HG03565 (cell line): Measurements from ENCODE around the gene PLCH2.
"Not testable (repeated sequence)": the region's sequence is repeated elsewhere in the genome, so short reads cannot be mapped to it uniquely, and the experiment has no call there.

Experiments used
- ATAC-seq: cut with Tn5 transposase; IDR thresholded peaks from one replicate; pipeline ENCODE4 v1.9.1; 2021; ENCODE audit warnings: mild to moderate bottlenecking, moderate library complexity; ENCODE audit not compliant: unreplicated experiment

PLCH2 gene

GRCh38 chr1:2476061-2476999, at the start of gene PLCH2:
PLCH2 (plus strand) TSS chr1:2476289; CDS start chr1:2476589, 300 bp downstream.
- ATAC-seq, result no peak

GRCh38 chr1:2426540-2426939, 49.5 kb upstream of the PLCH2 start:
- no peak for ATAC-seq

GRCh38 chr1:2427051-2427450, 49.0 kb upstream of the PLCH2 start:
- ATAC-seq, result no peak

- ATAC-seq, result no peak
Observed at GRCh38 chr1:2427976-2428375, 48.1 kb upstream of the PLCH2 start.

- ATAC-seq, result no peak
Observed at GRCh38 chr1:2428490-2428889, 47.6 kb upstream of the PLCH2 start.

- no peak for ATAC-seq
Observed at GRCh38 chr1:2429780-2430591, 46.1 kb upstream of the PLCH2 start.

- ATAC-seq, result no peak
Observed at GRCh38 chr1:2430592-2430973, 45.5 kb upstream of the PLCH2 start.

- ATAC-seq, result no peak
Observed at GRCh38 chr1:2431103-2431502, 45.0 kb upstream of the PLCH2 start.

GRCh38 chr1:2431518-2431917, 44.6 kb upstream of the PLCH2 start:
- no peak for ATAC-seq

GRCh38 chr1:2432441-2432844, 43.6 kb upstream of the PLCH2 start:
- no peak for ATAC-seq

GRCh38 chr1:2433196-2433595, 42.9 kb upstream of the PLCH2 start:
- no peak for ATAC-seq

- ATAC-seq, result no peak
Observed at GRCh38 chr1:2433936-2434655, 42.0 kb upstream of the PLCH2 start.

- no peak for ATAC-seq
Observed at GRCh38 chr1:2435091-2435490, 41.0 kb upstream of the PLCH2 start.

GRCh38 chr1:2435746-2436355, 40.2 kb upstream of the PLCH2 start:
- no peak for ATAC-seq

GRCh38 chr1:2436876-2437275, 39.2 kb upstream of the PLCH2 start:
- ATAC-seq, result no peak

GRCh38 chr1:2437617-2438016, 38.5 kb upstream of the PLCH2 start:
- no peak for ATAC-seq

- ATAC-seq, result no peak
Observed at GRCh38 chr1:2438038-2438437, 38.1 kb upstream of the PLCH2 start.

- no peak for ATAC-seq
Observed at GRCh38 chr1:2438641-2439040, 37.4 kb upstream of the PLCH2 start.

GRCh38 chr1:2439369-2439768, 36.7 kb upstream of the PLCH2 start:
- ATAC-seq, result no peak

GRCh38 chr1:2440346-2440745, 35.7 kb upstream of the PLCH2 start:
- not testable (repeated sequence) for ATAC-seq

GRCh38 chr1:2441746-2442145, 34.3 kb upstream of the PLCH2 start:
- no peak for ATAC-seq
